HG02763 (cell line): ENCODE data around the gene RERE.

Experiments used
- ATAC-seq: cut with Tn5 transposase; IDR thresholded peaks from one replicate; pipeline ENCODE4 v1.9.1; 2021; ENCODE audit warnings: mild to moderate bottlenecking, moderate library complexity; ENCODE audit not compliant: unreplicated experiment

Gene RERE

GRCh38 chr1:8373581-8374241, 443.7 kb downstream of the RERE start:
- ATAC-seq: no peak

GRCh38 chr1:8373125-8373524, 444.3 kb downstream of the RERE start:
- no peak for ATAC-seq

- no peak for ATAC-seq
Observed at GRCh38 chr1:8371372-8371991, 446.0 kb downstream of the RERE start.

- no peak for ATAC-seq
Observed at GRCh38 chr1:8370905-8371315, 446.5 kb downstream of the RERE start.

- ATAC-seq: no peak
Observed at GRCh38 chr1:8370046-8370881, 447.2 kb downstream of the RERE start.

GRCh38 chr1:8368956-8369639, 448.3 kb downstream of the RERE start:
- ATAC-seq: no peak

- ATAC-seq: no peak
Observed at GRCh38 chr1:8367571-8368194, 449.8 kb downstream of the RERE start.

GRCh38 chr1:8365661-8366362, 451.6 kb downstream of the RERE start:
- no peak for ATAC-seq

- no peak for ATAC-seq
Observed at GRCh38 chr1:8364528-8365442, 452.7 kb downstream of the RERE start.

- no peak for ATAC-seq
Observed at GRCh38 chr1:8363767-8364301, 453.6 kb downstream of the RERE start.

- ATAC-seq: no peak
Observed at GRCh38 chr1:8363186-8363766, 454.2 kb downstream of the RERE start.

GRCh38 chr1:8362701-8363101, 454.7 kb downstream of the RERE start:
- ATAC-seq: no peak

GRCh38 chr1:8361198-8361849, 456.1 kb downstream of the RERE start:
- no peak for ATAC-seq

- no peak for ATAC-seq
Observed at GRCh38 chr1:8360493-8361197, 456.8 kb downstream of the RERE start.

- no peak for ATAC-seq
Observed at GRCh38 chr1:8359617-8360481, 457.6 kb downstream of the RERE start.

- no peak for ATAC-seq
Observed at GRCh38 chr1:8358897-8359616, 458.4 kb downstream of the RERE start.
